Caco-2 (cell line): Measurements from ENCODE around the gene PLCB2. TPM values are rescaled to one million over a fixed set of nuclear protein-coding genes. Genes with fewer than 3 reads are reported as not detected.

Experiments used
- BruUV-seq: library from RNA; stranded (reverse); fragments of 400-500 nt; replicated peaks from 2 replicates; lab custom pipeline; 2021; lab: Mats Ljungman, UMichigan
- CTCF ChIA-PET: fragments of 300-600 bp; sonication (Branson Sonifier 250); formaldehyde crosslinking; loops from one replicate; lab custom pipeline; 2022; ENCODE audit warnings: antibody characterized with exemption; lab: Charles Lee
- POLR2A ChIA-PET: fragments of 300-600 bp; sonication (Branson Sonifier 250); formaldehyde crosslinking; loops from one replicate; lab custom pipeline; 2022; ENCODE audit warnings: antibody characterized with exemption; lab: Charles Lee
- DNase-seq, 2 experiments: peaks; one replicate each; pipeline versions ENCODE4 v3.0.0 to v3.0.0-alpha.2; 2020 to 2022
- H3K27me3 ChIP-seq: replicated peaks from 2 replicates; pipeline ENCODE4 v1.6.0; 2011; ENCODE audit warnings: low read length; ENCODE audit not compliant: control insufficient read depth, insufficient read depth
- H3K36me3 ChIP-seq: 2 replicates; pipeline ENCODE4 v1.5.1; 2011; ENCODE audit warnings: low read length; ENCODE audit not compliant: control insufficient read depth, insufficient read depth
- H3K4me1 ChIP-seq: fragments of 250-450 bp; sonication (Bioruptor Pico); 2 replicates; pipeline ENCODE4 v1.5.1; 2020; ENCODE audit warnings: mild to moderate bottlenecking
- H3K4me3 ChIP-seq: 2 replicates; pipeline ENCODE4 v1.5.1; 2011; ENCODE audit warnings: low read depth, mild to moderate bottlenecking, control low read depth, low read length
- H3K9me3 ChIP-seq: fragments of 250-450 bp; sonication (Bioruptor Pico); 2 replicates; pipeline ENCODE4 v1.5.1; 2020; ENCODE audit warnings: mild to moderate bottlenecking, moderate library complexity
- H3K27ac Mint-ChIP-seq: one replicate; pipeline ENCODE4 v1.8.0; 2022; ENCODE audit warnings: mixed read lengths; ENCODE audit not compliant: unreplicated experiment
- H3K27me3 Mint-ChIP-seq: one replicate; pipeline ENCODE4 v1.8.0; 2022; ENCODE audit warnings: mixed read lengths; ENCODE audit not compliant: insufficient read depth, unreplicated experiment
- H3K36me3 Mint-ChIP-seq: one replicate; pipeline ENCODE4 v1.8.0; 2022; ENCODE audit warnings: mild to moderate bottlenecking, mixed read lengths; ENCODE audit not compliant: insufficient read depth, unreplicated experiment
- H3K4me1 Mint-ChIP-seq: one replicate; pipeline ENCODE4 v1.8.0; 2022; ENCODE audit warnings: low read depth, mixed read lengths; ENCODE audit not compliant: unreplicated experiment
- H3K4me3 Mint-ChIP-seq: one replicate; pipeline ENCODE4 v1.8.0; 2022; ENCODE audit warnings: mild to moderate bottlenecking, moderate library complexity, mixed read lengths; ENCODE audit not compliant: unreplicated experiment
- H3K9me3 Mint-ChIP-seq: one replicate; pipeline ENCODE4 v1.8.0; 2022; ENCODE audit warnings: mixed read lengths; ENCODE audit not compliant: unreplicated experiment
- intact Hi-C: fragments of 100-400 bp; cut with micrococcal nuclease; formaldehyde crosslinking; loops from one replicate; pipeline ENCODE4 v1.10.0; 2022; ENCODE audit not compliant: unreplicated experiment
- total RNA-seq: library from RNA; stranded (reverse); gene quantifications from 2 replicates; pipeline ENCODE4 v1.2.3, GENCODE V29; 2022
- TF ChIP-seq, protein P1 (sequence below), 2 experiments: fragments of 200-600 bp in 1 of 2; IDR thresholded peaks; 1 replicate in 1 of 2; 2 replicates in 1 of 2; pipeline versions ENCODE4 v1.5.1 to v1.8.0; 2011 to 2022; ENCODE audit warnings: antibody characterized with exemption in 1 of 2, control low read depth in 1 of 2, inconsistent platforms in 1 of 2, low read depth in 1 of 2, low read length in 1 of 2, mild to moderate bottlenecking in 1 of 2, moderate library complexity in 1 of 2; ENCODE audit not compliant: insufficient read depth in 1 of 2, severe bottlenecking in 1 of 2, unreplicated experiment in 1 of 2

Gene PLCB2
- total RNA-seq, 1 experiment from 2014 or later: 4.7 TPM

DNA sequence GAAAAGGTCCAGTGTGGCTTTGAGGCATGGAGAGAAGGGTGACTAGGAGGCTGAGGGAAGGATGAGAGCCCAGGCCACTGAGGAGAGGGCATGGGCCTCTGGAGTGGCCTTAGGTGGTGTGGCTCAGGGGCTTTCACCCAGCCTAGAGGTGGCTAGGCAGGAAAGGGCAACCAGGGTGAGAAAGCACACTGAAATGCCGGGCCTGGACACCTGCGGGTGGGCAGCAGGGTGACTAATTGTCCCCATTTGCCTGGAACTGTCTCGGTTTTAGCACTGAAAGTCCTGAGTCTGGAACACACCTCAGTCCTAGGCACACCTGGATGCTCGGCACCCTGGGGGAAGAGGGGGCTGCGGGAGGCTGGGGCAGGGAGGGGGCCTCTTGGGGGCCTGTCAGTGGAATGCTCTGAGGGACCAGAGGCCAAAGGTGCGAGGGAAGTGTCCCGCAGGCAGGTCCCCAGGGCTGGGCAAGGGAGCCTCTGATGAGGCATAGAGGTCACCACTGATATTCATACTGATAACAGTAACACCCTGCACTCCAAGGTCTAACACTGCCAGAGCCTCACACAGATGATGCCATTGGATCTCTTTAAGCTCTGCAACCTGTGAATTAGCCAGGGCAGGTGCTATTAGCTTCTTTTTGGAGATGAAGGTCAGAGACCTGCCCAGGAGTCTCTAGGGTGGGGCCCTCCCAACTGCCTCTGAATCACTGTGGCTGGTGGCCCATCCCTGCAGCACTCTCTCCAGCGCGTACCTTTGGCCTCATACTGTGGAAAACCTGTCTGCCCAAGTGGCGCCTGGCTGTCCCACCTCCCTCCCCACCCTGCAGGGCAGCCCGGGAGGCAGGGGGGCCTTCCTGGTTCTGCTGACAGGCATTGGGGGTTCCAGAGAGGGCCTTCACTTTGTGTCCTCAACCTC is 40.1 kb upstream of the PLCB2 start:
- BruUV-seq: no TSS peak
- Mint-ChIP-seq H3K36me3 (no peaks in the 10 kb centered on the region), H3K4me3 (peak overlapping the region; percentile 10), H3K27ac (peak overlapping the region; percentile 94), H3K9me3 (no peaks in the 10 kb centered on the region), H3K4me1 (peaks cover 59% of the 10 kb centered on the region), H3K27me3 (no peaks in the 10 kb centered on the region)
- ChIA-PET POLR2A (interaction anchor here (0.6 kb wide), 1 partner anchor 23 kb away, joined by 4 read pairs; no protein-coding TSS in a partner anchor), CTCF (interaction anchor here (1.0 kb wide), 1 partner anchor 10 kb away, joined by 3 read pairs; no protein-coding TSS in a partner anchor)
- Histone ChIP-seq H3K4me3 (no peak overlapping the region), H3K27me3 (no peaks in the 10 kb centered on the region), H3K4me1 (peaks cover 82% of the 10 kb centered on the region), H3K36me3 (no peaks in the 10 kb centered on the region), H3K9me3 (no peaks in the 10 kb centered on the region)
- DNase-seq: peak; percentile 53 to 83
- intact Hi-C loops: loop anchor here (10.0 kb wide), 2 partner anchors 57 to 157 kb away; partner anchors contain the start of gene IVD
- TF ChIP-seq, protein P1, sequence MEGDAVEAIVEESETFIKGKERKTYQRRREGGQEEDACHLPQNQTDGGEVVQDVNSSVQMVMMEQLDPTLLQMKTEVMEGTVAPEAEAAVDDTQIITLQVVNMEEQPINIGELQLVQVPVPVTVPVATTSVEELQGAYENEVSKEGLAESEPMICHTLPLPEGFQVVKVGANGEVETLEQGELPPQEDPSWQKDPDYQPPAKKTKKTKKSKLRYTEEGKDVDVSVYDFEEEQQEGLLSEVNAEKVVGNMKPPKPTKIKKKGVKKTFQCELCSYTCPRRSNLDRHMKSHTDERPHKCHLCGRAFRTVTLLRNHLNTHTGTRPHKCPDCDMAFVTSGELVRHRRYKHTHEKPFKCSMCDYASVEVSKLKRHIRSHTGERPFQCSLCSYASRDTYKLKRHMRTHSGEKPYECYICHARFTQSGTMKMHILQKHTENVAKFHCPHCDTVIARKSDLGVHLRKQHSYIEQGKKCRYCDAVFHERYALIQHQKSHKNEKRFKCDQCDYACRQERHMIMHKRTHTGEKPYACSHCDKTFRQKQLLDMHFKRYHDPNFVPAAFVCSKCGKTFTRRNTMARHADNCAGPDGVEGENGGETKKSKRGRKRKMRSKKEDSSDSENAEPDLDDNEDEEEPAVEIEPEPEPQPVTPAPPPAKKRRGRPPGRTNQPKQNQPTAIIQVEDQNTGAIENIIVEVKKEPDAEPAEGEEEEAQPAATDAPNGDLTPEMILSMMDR (IDR thresholded peaks at IDR 0.05; ENCODE audit: insufficient read depth in 1 of 2, low read depth in 1 of 2, low read length in 1 of 2, severe bottlenecking in 1 of 2, unreplicated experiment in 1 of 2): no peak

GRCh38 chr15:40346579-40347558 is 39.1 kb upstream of the PLCB2 start:
- TF ChIP-seq, protein P1 (IDR thresholded peaks at IDR 0.05; ENCODE audit: insufficient read depth in 1 of 2, low read depth in 1 of 2, low read length in 1 of 2, severe bottlenecking in 1 of 2, unreplicated experiment in 1 of 2): no peak
- Mint-ChIP-seq H3K27ac (peak overlapping the region; percentile 94), H3K36me3 (no peaks in the 10 kb centered on the region), H3K4me3 (peak overlapping the region; percentile 58), H3K27me3 (no peaks in the 10 kb centered on the region), H3K4me1 (peaks cover 54% of the 10 kb centered on the region), H3K9me3 (no peaks in the 10 kb centered on the region)
- intact Hi-C loops: loop anchor here (1.0 to 10.0 kb wide), 3 partner anchors 11 to 158 kb away; partner anchors contain the start of genes DISP2 and IVD
- H3K4me3 ChIP-seq: no peak overlapping the region
- no peaks in the 10 kb centered on the region for H3K36me3 ChIP-seq
- peaks cover 73% of the 10 kb centered on the region for H3K4me1 ChIP-seq
- POLR2A ChIA-PET: interaction anchor here (1.1 kb wide), 1 partner anchor 11 kb away, joined by 8 read pairs; the partner anchor contains the start of gene DISP2
- H3K27me3 ChIP-seq: no peaks in the 10 kb centered on the region
- DNase-seq: peak in 1 of 2 experiments; percentile 77
- no peaks in the 10 kb centered on the region for H3K9me3 ChIP-seq
- CTCF ChIA-PET: interaction anchor here (1.1 kb wide), 1 partner anchor 68 kb away, joined by 3 read pairs; no protein-coding TSS in a partner anchor
- BruUV-seq: no TSS peak
